H1 (cell line): ENCODE data around the gene ADIPOR2. TPM values are rescaled to one million over a fixed set of nuclear protein-coding genes. Genes with fewer than 3 reads are reported as not detected.
A peak's percentile ranks its signal among the peaks of the same experiment; 100 is the strongest.
"Not testable (repeated sequence)": the region's sequence is repeated elsewhere in the genome, so short reads cannot be mapped to it uniquely, and the experiment has no call there.

Experiments
- CTCF ChIA-PET: fragments of 300-600 bp; sonication (Branson Sonifier 250); formaldehyde crosslinking; loops from one replicate; lab custom pipeline; 2021; ENCODE audit not compliant: partially characterized antibody; lab: Charles Lee
- POLR2A ChIA-PET: fragments of 300-600 bp; sonication (Branson Sonifier 250); formaldehyde crosslinking; loops from one replicate; lab custom pipeline; 2021; ENCODE audit warnings: inconsistent platforms; ENCODE audit not compliant: partially characterized antibody; lab: Charles Lee
- DNase-seq, 2 experiments: peaks; one replicate each; pipeline versions ENCODE4 v3.0.0 to v3.0.0-alpha.2; 2010 to 2022; ENCODE audit warnings: low spot score in 2 of 2, low read depth in 1 of 2, mixed read lengths in 1 of 2
- FAIRE-seq: peaks from 2 replicates; lab custom pipeline; 2011; peaks lifted over from hg19 to GRCh38; lab: Jason Lieb, UNC
- H2AFZ ChIP-seq: 2 replicates; pipeline ENCODE4 v1.8.1; 2012; ENCODE audit warnings: low read length, inconsistent platforms
- H2AK5ac ChIP-seq: 2 replicates; pipeline ENCODE4 v1.6.1; 2013; ENCODE audit warnings: low read depth, low read length
- H2BK120ac ChIP-seq: replicated peaks from 2 replicates; pipeline ENCODE3; 2013; ENCODE audit warnings: low read depth, low read length, inconsistent platforms
- H2BK12ac ChIP-seq: 2 replicates; pipeline ENCODE4 v1.6.1; 2013; ENCODE audit warnings: low read depth, low read length
- H2BK15ac ChIP-seq: 2 replicates; pipeline ENCODE4 v1.6.1; 2013; ENCODE audit warnings: low read length
- H2BK20ac ChIP-seq: 2 replicates; pipeline ENCODE4 v1.6.1; 2013; ENCODE audit warnings: low read length
- H2BK5ac ChIP-seq: 2 replicates; pipeline ENCODE4 v1.6.1; 2013; ENCODE audit warnings: low read depth, low read length
- H3K14ac ChIP-seq: 2 replicates; pipeline ENCODE4 v1.6.1; 2013; ENCODE audit warnings: inconsistent platforms; ENCODE audit not compliant: insufficient read length
- H3K18ac ChIP-seq: 2 replicates; pipeline ENCODE4 v1.6.1; 2013; ENCODE audit warnings: low read length; ENCODE audit errors: extremely low read depth
- H3K23ac ChIP-seq: 2 replicates; pipeline ENCODE4 v1.6.1; 2013; ENCODE audit warnings: inconsistent platforms; ENCODE audit not compliant: insufficient read length
- H3K23me2 ChIP-seq: 2 replicates; pipeline ENCODE4 v1.6.1; 2013; ENCODE audit warnings: low read depth, low read length
- H3K27ac ChIP-seq: 2 replicates; pipeline ENCODE4 v1.6.1; 2011; ENCODE audit warnings: low read depth, low read length, inconsistent platforms
- H3K27me3 ChIP-seq, 4 experiments: replicated peaks in 1 of 4; 1 replicate in 1 of 4; 2 replicates in 3 of 4; pipeline versions ENCODE4 v1.6.1 to v1.8.1; 2011 to 2013; ENCODE audit warnings: low read length in 3 of 4, mild to moderate bottlenecking in 3 of 4, inconsistent platforms in 2 of 4, mixed read lengths in 2 of 4, moderate library complexity in 1 of 4; ENCODE audit not compliant: control insufficient read depth in 3 of 4, insufficient read depth in 3 of 4; ENCODE audit errors: extremely low read depth in 1 of 4
- H3K36me3 ChIP-seq, 4 experiments: 2 replicates each; pipeline versions ENCODE4 v1.6.1 to v1.8.1; 2011 to 2013; ENCODE audit warnings: mild to moderate bottlenecking in 4 of 4, low read length in 3 of 4, moderate library complexity in 2 of 4, control low read depth in 1 of 4, inconsistent platforms in 1 of 4; ENCODE audit not compliant: insufficient read depth in 4 of 4, control insufficient read depth in 2 of 4
- H3K4ac ChIP-seq: replicated peaks from 2 replicates; pipeline ENCODE3; 2013; ENCODE audit warnings: low read length, low read depth, mixed read lengths, inconsistent platforms; ENCODE audit not compliant: insufficient read length
- H3K4me1 ChIP-seq, 4 experiments: replicated peaks in 1 of 4; 1 replicate in 1 of 4; 2 replicates in 3 of 4; pipeline versions ENCODE4 v1.6.1 to v1.8.1; 2011 to 2013; ENCODE audit warnings: low read length in 3 of 4, inconsistent platforms in 2 of 4, mixed read lengths in 1 of 4; ENCODE audit not compliant: insufficient read depth in 4 of 4, control insufficient read depth in 3 of 4
- H3K4me2 ChIP-seq, 2 experiments: 2 replicates each; pipeline versions ENCODE4 v1.6.1 to v1.8.1; 2011 to 2013; ENCODE audit warnings: low read depth in 2 of 2, low read length in 2 of 2, control low read depth in 1 of 2, inconsistent platforms in 1 of 2, mild to moderate bottlenecking in 1 of 2; ENCODE audit not compliant: insufficient read depth in 1 of 2
- H3K4me3 ChIP-seq, 4 experiments: fragments of 200-600, 300-600 bp in 1 of 4; sonication (generic), shearing (Covaris generic), sonication (Bioruptor Twin) in 1 of 4; 2 replicates each; pipeline versions ENCODE4 v1.5.1 to v1.8.1; 2011 to 2016; ENCODE audit warnings: low read length in 4 of 4, low read depth in 3 of 4, control low read depth in 2 of 4, inconsistent platforms in 2 of 4, mild to moderate bottlenecking in 2 of 4, mixed read lengths in 1 of 4, moderate library complexity in 1 of 4; ENCODE audit not compliant: insufficient read depth in 2 of 4; ENCODE audit errors: extremely low read depth in 1 of 4
- H3K56ac ChIP-seq: replicated peaks from 2 replicates; pipeline ENCODE3; 2013; ENCODE audit warnings: low read depth, mild to moderate bottlenecking, mixed read lengths, low read length, inconsistent platforms; ENCODE audit not compliant: insufficient read length
- H3K79me1 ChIP-seq: 2 replicates; pipeline ENCODE4 v1.6.1; 2013; ENCODE audit warnings: low read depth, low read length, control low read depth
- H3K79me2 ChIP-seq, 2 experiments: 2 replicates each; pipeline versions ENCODE4 v1.6.1 to v1.8.1; 2012 to 2013; ENCODE audit warnings: low read length in 2 of 2, mild to moderate bottlenecking in 2 of 2, inconsistent platforms in 1 of 2; ENCODE audit not compliant: insufficient read depth in 2 of 2, control insufficient read depth in 1 of 2
- H3K9ac ChIP-seq, 4 experiments: replicated peaks in 1 of 4; 1 replicate in 1 of 4; 2 replicates in 3 of 4; pipeline versions ENCODE4 v1.6.1 to v1.8.1; 2011 to 2013; ENCODE audit warnings: low read depth in 3 of 4, low read length in 3 of 4, control low read depth in 2 of 4, mild to moderate bottlenecking in 2 of 4, moderate library complexity in 2 of 4, inconsistent platforms in 1 of 4; ENCODE audit errors: extremely low read depth in 1 of 4
- H3K9me3 ChIP-seq, 2 experiments: 2 replicates each; pipeline versions ENCODE4 v1.6.1 to v1.8.1; 2012 to 2013; ENCODE audit warnings: mild to moderate bottlenecking in 2 of 2, moderate library complexity in 2 of 2, control low read depth in 1 of 2, inconsistent platforms in 1 of 2, low read depth in 1 of 2, low read length in 1 of 2, mixed read lengths in 1 of 2; ENCODE audit not compliant: insufficient read depth in 2 of 2
- H4K20me1 ChIP-seq, 2 experiments: replicated peaks in 1 of 2; 2 replicates each; pipeline versions ENCODE3 to v1.8.1; 2011 to 2013; ENCODE audit warnings: inconsistent platforms in 2 of 2, low read length in 2 of 2, mild to moderate bottlenecking in 1 of 2; ENCODE audit not compliant: insufficient read depth in 2 of 2, control insufficient read depth in 1 of 2
- H4K5ac ChIP-seq: 2 replicates; pipeline ENCODE4 v1.6.1; 2013; ENCODE audit warnings: low read length, low read depth, mixed read lengths, inconsistent platforms; ENCODE audit not compliant: insufficient read length
- H4K8ac ChIP-seq: 2 replicates; pipeline ENCODE4 v1.8.0; 2013; ENCODE audit warnings: mild to moderate bottlenecking, moderate library complexity, low read length, inconsistent platforms; ENCODE audit not compliant: insufficient read depth; ENCODE audit errors: extremely low read depth
- H4K91ac ChIP-seq: replicated peaks from 2 replicates; pipeline ENCODE3; 2013; ENCODE audit warnings: low read length, mixed read lengths, inconsistent platforms; ENCODE audit not compliant: insufficient read length
- RAD21 ChIP-seq, 2 experiments: IDR thresholded peaks in 1 of 2; conservative IDR thresholded peaks in 1 of 2; 2 replicates each; pipeline ENCODE4 v1.6.1; 2011; ENCODE audit warnings: low read depth in 2 of 2, low read length in 2 of 2, improper control_type of control experiment in 1 of 2, inconsistent platforms in 1 of 2, mild to moderate bottlenecking in 1 of 2, moderate library complexity in 1 of 2
- YY1 ChIP-seq: IDR thresholded peaks from 2 replicates; pipeline ENCODE4 v1.6.1; 2011; ENCODE audit warnings: low read depth, mild to moderate bottlenecking, low read length
- WGBS, 2 experiments: shearing (Covaris generic) in 1 of 2; methylation state at CpG; one replicate each; pipeline versions ENCODE4 v1.1.6 to v1.1.7; 2013 to 2015; ENCODE audit warnings: low lambda C conversion rate in 2 of 2, mixed read lengths in 2 of 2, inconsistent platforms in 1 of 2, low coverage in 1 of 2, missing lambda C conversion rate in 1 of 2; ENCODE audit not compliant: insufficient replicate concordance in 2 of 2, insufficient coverage in 1 of 2, insufficient read length in 1 of 2; ENCODE audit errors: extremely low coverage in 1 of 2, missing lambda C conversion rate in 1 of 2; 5-methylcytosine and 5-hydroxymethylcytosine counted together
- polyA plus RNA-seq, 7 experiments: library from polyadenylated mRNA; depleted of rRNA in 3 of 7; stranded (reverse) in 5 of 7; unstranded in 2 of 7; fragments of >200 nt in 5 of 7; fragments of 200-250 nt in 2 of 7; gene quantifications; 1 replicate in 5 of 7; 2 replicates in 1 of 7; 4 replicates in 1 of 7; pipeline versions ENCODE4 v1.2.1 to v1.2.3, GENCODE V29; 2011 to 2013; ENCODE audit warnings: missing spikeins in 2 of 7, mixed read lengths in 2 of 7
- total RNA-seq: library from RNA; stranded (reverse); fragmentation: NEBNext Ultra II Directional; extraction: Animal tissue kit (Norgen Biotek cat#: 25700); gene quantifications from 2 replicates; pipeline ENCODE4 v1.2.1, GENCODE V29; 2021
- TF ChIP-seq, protein P1 (sequence below), 3 experiments: IDR thresholded peaks; 1 replicate in 2 of 3; 2 replicates in 1 of 3; pipeline versions ENCODE4 v1.5.1 to v1.6.1; 2011; ENCODE audit warnings: low read length in 3 of 3, mild to moderate bottlenecking in 3 of 3, inconsistent platforms in 2 of 3, low read depth in 1 of 3, moderate library complexity in 1 of 3; ENCODE audit not compliant: insufficient read depth in 1 of 3; ENCODE audit errors: control extremely low read depth in 1 of 3

The ADIPOR2 gene
- total and polyA plus RNA-seq, 2 of the 8 experiments (the other 6 are each of a cell fraction or from before 2014, with no cell fraction given), result 17.5 to 50.8 TPM

DNA sequence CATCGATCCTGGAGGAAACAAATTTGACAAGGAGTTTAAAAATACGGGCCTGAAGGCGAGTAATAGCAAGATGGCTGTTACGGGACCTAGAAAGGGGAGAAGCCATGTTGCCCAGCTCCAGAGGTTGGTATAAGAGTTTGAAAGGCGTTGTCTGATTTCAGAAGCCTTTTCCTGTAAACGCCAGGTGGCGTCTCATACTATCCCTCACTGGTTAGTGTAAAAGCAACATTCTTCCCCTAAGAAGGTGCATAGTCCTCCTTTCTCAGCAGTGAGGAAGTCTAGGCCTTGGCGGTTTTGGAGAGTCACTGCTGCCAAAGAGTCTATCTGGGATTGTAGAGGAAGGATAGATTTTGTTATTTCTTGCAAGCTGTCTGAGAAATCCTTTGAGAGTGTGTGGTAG, 20.0 kb downstream of the ADIPOR2 start:
- H3K14ac ChIP-seq, H3K4me1 ChIP-seq, H3K9ac ChIP-seq, H3K23ac ChIP-seq, H3K79me1 ChIP-seq, H3K23me2 ChIP-seq, DNase-seq, H4K8ac ChIP-seq, H4K91ac ChIP-seq, H3K4me3 ChIP-seq, H2BK12ac ChIP-seq, FAIRE-seq, POLR2A ChIA-PET, H2BK20ac ChIP-seq, H3K56ac ChIP-seq, H2AFZ ChIP-seq, H3K9me3 ChIP-seq, H2AK5ac ChIP-seq, H3K4ac ChIP-seq, H2BK15ac ChIP-seq, H2BK5ac ChIP-seq, H3K36me3 ChIP-seq, H3K27me3 ChIP-seq, H4K5ac ChIP-seq, H3K18ac ChIP-seq, H3K4me2 ChIP-seq: not testable (repeated sequence)
- CTCF ChIA-PET, result interaction anchor here (0.7 to 2.8 kb wide), 7 partner anchors 10 to 82 kb away, joined by 3 to 11 read pairs (median 5); no protein-coding TSS in a partner anchor
- H3K79me2 ChIP-seq, result peaks cover 5 to 97% of the 10 kb centered on the region in 2 experiments
- TF ChIP-seq YY1 (0 out of 2 replicates have a peak, but pooled peaks have one; percentile 13), RAD21 (IDR thresholded peaks at IDR 0.05 in 1 of 2, conservative IDR thresholded peaks at IDR 0.05 in 1 of 2; ENCODE audit: low read depth in 2 of 2, low read length in 2 of 2) (peak in 1 of 2 experiments; percentile 28; a peak in 2 of 4 replicates)
- TF ChIP-seq, protein P1, sequence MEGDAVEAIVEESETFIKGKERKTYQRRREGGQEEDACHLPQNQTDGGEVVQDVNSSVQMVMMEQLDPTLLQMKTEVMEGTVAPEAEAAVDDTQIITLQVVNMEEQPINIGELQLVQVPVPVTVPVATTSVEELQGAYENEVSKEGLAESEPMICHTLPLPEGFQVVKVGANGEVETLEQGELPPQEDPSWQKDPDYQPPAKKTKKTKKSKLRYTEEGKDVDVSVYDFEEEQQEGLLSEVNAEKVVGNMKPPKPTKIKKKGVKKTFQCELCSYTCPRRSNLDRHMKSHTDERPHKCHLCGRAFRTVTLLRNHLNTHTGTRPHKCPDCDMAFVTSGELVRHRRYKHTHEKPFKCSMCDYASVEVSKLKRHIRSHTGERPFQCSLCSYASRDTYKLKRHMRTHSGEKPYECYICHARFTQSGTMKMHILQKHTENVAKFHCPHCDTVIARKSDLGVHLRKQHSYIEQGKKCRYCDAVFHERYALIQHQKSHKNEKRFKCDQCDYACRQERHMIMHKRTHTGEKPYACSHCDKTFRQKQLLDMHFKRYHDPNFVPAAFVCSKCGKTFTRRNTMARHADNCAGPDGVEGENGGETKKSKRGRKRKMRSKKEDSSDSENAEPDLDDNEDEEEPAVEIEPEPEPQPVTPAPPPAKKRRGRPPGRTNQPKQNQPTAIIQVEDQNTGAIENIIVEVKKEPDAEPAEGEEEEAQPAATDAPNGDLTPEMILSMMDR (IDR thresholded peaks at IDR 0.05; ENCODE audit: control extremely low read depth in 1 of 3, insufficient read depth in 1 of 3, low read depth in 1 of 3, low read length in 3 of 3), result peak in 2 of 3 experiments; percentile 21 to 34; a peak in 2 of 4 replicates
- TF ChIP-seq, all 59 proteins: peak for 3; not testable (repeated sequence) for 56
- H2BK120ac ChIP-seq, H4K20me1 ChIP-seq, H3K27ac ChIP-seq: not testable (repeated sequence)
- WGBS, 2 experiments, result 80% methylated on average over 8 of the region's 8 CpGs; no CpG with 5 or more reads in 1 of the 2 experiments
